GM23338 (cell line): ENCODE measurements around the gene MYO1F. TPM values are rescaled to one million over a fixed set of nuclear protein-coding genes. Genes with fewer than 3 reads are reported as not detected.

Source experiments
- ATAC-seq: fragments of 200-7000 bp; cut with Tn5 transposase; 3 replicates; pipeline ENCODE4 v1.9.1; 2020
- DNase-seq: peaks from one replicate; pipeline ENCODE4 v3.0.0-alpha.2; 2015; ENCODE audit warnings: low spot score
- H2AFZ ChIP-seq: fragments of 200-600 bp; sonication (generic); 2 replicates; pipeline ENCODE4 v1.8.0; 2016; ENCODE audit warnings: antibody characterized with exemption, mild to moderate bottlenecking, moderate library complexity
- H3F3A ChIP-seq: fragments of 200-600 bp; sonication (generic); replicated peaks from 2 replicates; pipeline ENCODE4 v1.8.0; 2017; ENCODE audit warnings: antibody characterized with exemption, mixed run types, low read depth
- H3K27ac ChIP-seq: fragments of 200-600 bp; sonication (generic); 2 replicates; pipeline ENCODE4 v1.6.1; 2016; ENCODE audit warnings: low read depth
- H3K27me3 ChIP-seq: fragments of 200-600 bp; sonication (generic); 2 replicates; pipeline ENCODE4 v1.8.0; 2016; ENCODE audit warnings: mild to moderate bottlenecking, mixed run types, moderate library complexity; ENCODE audit not compliant: insufficient read depth
- H3K36me3 ChIP-seq: fragments of 200-600 bp; sonication (generic); 2 replicates; pipeline ENCODE4 v1.8.0; 2016; ENCODE audit warnings: mild to moderate bottlenecking; ENCODE audit not compliant: insufficient read depth
- H3K4me1 ChIP-seq: fragments of 200-600 bp; sonication (generic); 2 replicates; pipeline ENCODE4 v1.8.0; 2016; ENCODE audit warnings: mild to moderate bottlenecking, moderate library complexity; ENCODE audit not compliant: insufficient read depth
- H3K4me2 ChIP-seq: fragments of 200-600 bp; sonication (generic); 2 replicates; pipeline ENCODE4 v1.7.1; 2017; ENCODE audit warnings: mixed run types
- H3K4me3 ChIP-seq: fragments of 200-600 bp; sonication (generic); 2 replicates; pipeline ENCODE4 v1.6.1; 2016; ENCODE audit warnings: mixed run types
- H3K79me2 ChIP-seq: fragments of 200-600 bp; sonication (generic); replicated peaks from 2 replicates; pipeline ENCODE4 v1.8.0; 2017; ENCODE audit warnings: mild to moderate bottlenecking; ENCODE audit not compliant: insufficient read depth
- H3K9me2 ChIP-seq: fragments of 200-600 bp; sonication (generic); 2 replicates; pipeline ENCODE4 v1.8.0; 2017; ENCODE audit not compliant: insufficient read depth
- H4K20me1 ChIP-seq: fragments of 200-600 bp; sonication (generic); replicated peaks from 2 replicates; pipeline ENCODE4 v1.8.0; 2017; ENCODE audit warnings: mild to moderate bottlenecking; ENCODE audit not compliant: insufficient read depth
- H3K27ac Mint-ChIP-seq: 2 replicates; pipeline ENCODE4 v1.8.0; 2020; ENCODE audit warnings: inconsistent platforms, mild to moderate bottlenecking, moderate library complexity, mixed read lengths
- H3K27me3 Mint-ChIP-seq: 3 replicates; pipeline ENCODE4 v1.8.0; 2022; ENCODE audit warnings: low read depth, mild to moderate bottlenecking, moderate library complexity, mixed read lengths, inconsistent platforms; ENCODE audit not compliant: insufficient read depth, poor library complexity
- H3K36me3 Mint-ChIP-seq: 3 replicates; pipeline ENCODE4 v1.8.0; 2021; ENCODE audit warnings: low read depth, mild to moderate bottlenecking, inconsistent platforms, moderate library complexity, mixed read lengths
- H3K4me1 Mint-ChIP-seq: 3 replicates; pipeline ENCODE4 v1.8.0; 2020; ENCODE audit warnings: mild to moderate bottlenecking, inconsistent platforms, mixed read lengths
- H3K4me3 Mint-ChIP-seq: 3 replicates; pipeline ENCODE4 v1.8.0; 2021; ENCODE audit warnings: moderate library complexity, mild to moderate bottlenecking, inconsistent platforms, mixed read lengths
- H3K9me3 Mint-ChIP-seq: 3 replicates; pipeline ENCODE4 v1.8.0; 2020; ENCODE audit warnings: moderate library complexity, mild to moderate bottlenecking, inconsistent platforms, mixed read lengths
- CREB1 ChIP-seq: fragments of 250-450 bp; sonication (Bioruptor Pico); IDR thresholded peaks from 2 replicates; pipeline ENCODE4 v1.5.0; 2020; ENCODE audit warnings: low read depth, mild to moderate bottlenecking, moderate library complexity
- EZH2 ChIP-seq: fragments of 200-600 bp; sonication (generic); IDR thresholded peaks from one replicate; pipeline ENCODE4 v1.8.0; 2017; ENCODE audit warnings: antibody characterized with exemption, mild to moderate bottlenecking, low read depth; ENCODE audit not compliant: unreplicated experiment
- EZH2phosphoT487 ChIP-seq: fragments of 200-600 bp; sonication (generic); IDR thresholded peaks from one replicate; pipeline ENCODE4 v1.8.1; 2018; ENCODE audit warnings: antibody characterized with exemption; ENCODE audit not compliant: unreplicated experiment
- JUNB ChIP-seq: IDR thresholded peaks from one replicate; pipeline ENCODE4 v1.6.1; 2016; ENCODE audit warnings: antibody characterized with exemption; ENCODE audit not compliant: unreplicated experiment
- NANOG ChIP-seq: IDR thresholded peaks from 2 replicates; pipeline ENCODE4 v1.6.1; 2016; ENCODE audit warnings: antibody characterized with exemption, borderline replicate concordance
- POLR2AphosphoS5 ChIP-seq: IDR thresholded peaks from 2 replicates; pipeline ENCODE4 v1.6.1; 2016; ENCODE audit warnings: antibody characterized with exemption, low read depth
- STAT1 ChIP-seq: IDR thresholded peaks from one replicate; pipeline ENCODE4 v1.6.1; 2016; ENCODE audit warnings: antibody characterized with exemption; ENCODE audit not compliant: unreplicated experiment
- ZNF114 ChIP-seq: fragments of 250-450 bp; sonication (Bioruptor Pico); IDR thresholded peaks from 2 replicates; pipeline ENCODE4 v1.5.0; 2020; ENCODE audit warnings: mild to moderate bottlenecking, moderate library complexity
- ZNF331 ChIP-seq: fragments of 250-450 bp; sonication (Bioruptor Pico); IDR thresholded peaks from 2 replicates; pipeline ENCODE4 v1.5.0; 2020; ENCODE audit warnings: low read depth, mild to moderate bottlenecking, moderate library complexity
- polyA plus RNA-seq: library from polyadenylated mRNA; unstranded; fragments of >200 nt; fragmentation: Nextera tagmentation; extraction: Ambion mirVana; gene quantifications from 2 replicates; pipeline ENCODE4 v1.2.1, GENCODE V29; 2016
- total RNA-seq: library from RNA; depleted of rRNA; stranded (reverse); fragments of >200 nt; shearing (Covaris generic); gene quantifications from 2 replicates; pipeline ENCODE4 v1.2.3, GENCODE V29; 2014
- TF ChIP-seq, protein P1 (sequence below): fragments of 250-450 bp; sonication (Bioruptor Pico); IDR thresholded peaks from 2 replicates; pipeline ENCODE4 v1.5.0; 2020; ENCODE audit warnings: mild to moderate bottlenecking, moderate library complexity
- TF ChIP-seq, protein P2 (sequence below): IDR thresholded peaks from one replicate; pipeline ENCODE4 v1.6.1; 2018; ENCODE audit warnings: antibody characterized with exemption; ENCODE audit not compliant: unreplicated experiment
- TF ChIP-seq, protein P3 (sequence below): IDR thresholded peaks from 2 replicates; pipeline ENCODE4 v1.6.1; 2016; ENCODE audit warnings: antibody characterized with exemption
- TF ChIP-seq, protein P4 (sequence below), 2 experiments: fragments of 200-600 bp in 1 of 2; sonication (generic) in 1 of 2; conservative IDR thresholded peaks; 2 replicates each; pipeline versions ENCODE4 v1.5.1 to v1.6.1; 2016 to 2017; ENCODE audit warnings: antibody characterized with exemption in 2 of 2, low read depth in 2 of 2, mild to moderate bottlenecking in 2 of 2, moderate library complexity in 1 of 2

The MYO1F gene
- total and polyA plus RNA-seq, 2 experiments from 2014 or later = 3.9 to 5.7 TPM

DNA sequence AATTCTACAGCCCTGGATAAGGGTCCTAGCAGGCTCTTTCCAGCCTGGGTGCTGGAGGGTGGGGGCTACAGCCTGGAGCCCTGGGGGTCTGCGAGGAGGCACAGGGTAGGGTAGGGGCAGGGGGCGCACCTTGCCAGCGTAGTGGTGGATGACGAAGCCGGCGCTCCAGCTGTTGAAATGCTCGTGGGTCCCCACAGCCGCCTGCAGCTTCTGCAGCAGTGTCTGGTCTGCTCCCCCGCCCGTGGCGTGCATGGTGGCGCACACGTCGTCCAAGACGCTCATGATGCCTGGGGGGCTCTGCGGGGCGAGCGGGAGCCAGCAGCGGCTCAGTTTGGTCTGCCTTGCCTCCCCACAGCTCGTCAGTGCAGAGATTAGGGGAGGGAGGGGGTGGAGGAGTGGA is 33.1 kb downstream of the MYO1F start (continued):
- TF ChIP-seq, protein P1, sequence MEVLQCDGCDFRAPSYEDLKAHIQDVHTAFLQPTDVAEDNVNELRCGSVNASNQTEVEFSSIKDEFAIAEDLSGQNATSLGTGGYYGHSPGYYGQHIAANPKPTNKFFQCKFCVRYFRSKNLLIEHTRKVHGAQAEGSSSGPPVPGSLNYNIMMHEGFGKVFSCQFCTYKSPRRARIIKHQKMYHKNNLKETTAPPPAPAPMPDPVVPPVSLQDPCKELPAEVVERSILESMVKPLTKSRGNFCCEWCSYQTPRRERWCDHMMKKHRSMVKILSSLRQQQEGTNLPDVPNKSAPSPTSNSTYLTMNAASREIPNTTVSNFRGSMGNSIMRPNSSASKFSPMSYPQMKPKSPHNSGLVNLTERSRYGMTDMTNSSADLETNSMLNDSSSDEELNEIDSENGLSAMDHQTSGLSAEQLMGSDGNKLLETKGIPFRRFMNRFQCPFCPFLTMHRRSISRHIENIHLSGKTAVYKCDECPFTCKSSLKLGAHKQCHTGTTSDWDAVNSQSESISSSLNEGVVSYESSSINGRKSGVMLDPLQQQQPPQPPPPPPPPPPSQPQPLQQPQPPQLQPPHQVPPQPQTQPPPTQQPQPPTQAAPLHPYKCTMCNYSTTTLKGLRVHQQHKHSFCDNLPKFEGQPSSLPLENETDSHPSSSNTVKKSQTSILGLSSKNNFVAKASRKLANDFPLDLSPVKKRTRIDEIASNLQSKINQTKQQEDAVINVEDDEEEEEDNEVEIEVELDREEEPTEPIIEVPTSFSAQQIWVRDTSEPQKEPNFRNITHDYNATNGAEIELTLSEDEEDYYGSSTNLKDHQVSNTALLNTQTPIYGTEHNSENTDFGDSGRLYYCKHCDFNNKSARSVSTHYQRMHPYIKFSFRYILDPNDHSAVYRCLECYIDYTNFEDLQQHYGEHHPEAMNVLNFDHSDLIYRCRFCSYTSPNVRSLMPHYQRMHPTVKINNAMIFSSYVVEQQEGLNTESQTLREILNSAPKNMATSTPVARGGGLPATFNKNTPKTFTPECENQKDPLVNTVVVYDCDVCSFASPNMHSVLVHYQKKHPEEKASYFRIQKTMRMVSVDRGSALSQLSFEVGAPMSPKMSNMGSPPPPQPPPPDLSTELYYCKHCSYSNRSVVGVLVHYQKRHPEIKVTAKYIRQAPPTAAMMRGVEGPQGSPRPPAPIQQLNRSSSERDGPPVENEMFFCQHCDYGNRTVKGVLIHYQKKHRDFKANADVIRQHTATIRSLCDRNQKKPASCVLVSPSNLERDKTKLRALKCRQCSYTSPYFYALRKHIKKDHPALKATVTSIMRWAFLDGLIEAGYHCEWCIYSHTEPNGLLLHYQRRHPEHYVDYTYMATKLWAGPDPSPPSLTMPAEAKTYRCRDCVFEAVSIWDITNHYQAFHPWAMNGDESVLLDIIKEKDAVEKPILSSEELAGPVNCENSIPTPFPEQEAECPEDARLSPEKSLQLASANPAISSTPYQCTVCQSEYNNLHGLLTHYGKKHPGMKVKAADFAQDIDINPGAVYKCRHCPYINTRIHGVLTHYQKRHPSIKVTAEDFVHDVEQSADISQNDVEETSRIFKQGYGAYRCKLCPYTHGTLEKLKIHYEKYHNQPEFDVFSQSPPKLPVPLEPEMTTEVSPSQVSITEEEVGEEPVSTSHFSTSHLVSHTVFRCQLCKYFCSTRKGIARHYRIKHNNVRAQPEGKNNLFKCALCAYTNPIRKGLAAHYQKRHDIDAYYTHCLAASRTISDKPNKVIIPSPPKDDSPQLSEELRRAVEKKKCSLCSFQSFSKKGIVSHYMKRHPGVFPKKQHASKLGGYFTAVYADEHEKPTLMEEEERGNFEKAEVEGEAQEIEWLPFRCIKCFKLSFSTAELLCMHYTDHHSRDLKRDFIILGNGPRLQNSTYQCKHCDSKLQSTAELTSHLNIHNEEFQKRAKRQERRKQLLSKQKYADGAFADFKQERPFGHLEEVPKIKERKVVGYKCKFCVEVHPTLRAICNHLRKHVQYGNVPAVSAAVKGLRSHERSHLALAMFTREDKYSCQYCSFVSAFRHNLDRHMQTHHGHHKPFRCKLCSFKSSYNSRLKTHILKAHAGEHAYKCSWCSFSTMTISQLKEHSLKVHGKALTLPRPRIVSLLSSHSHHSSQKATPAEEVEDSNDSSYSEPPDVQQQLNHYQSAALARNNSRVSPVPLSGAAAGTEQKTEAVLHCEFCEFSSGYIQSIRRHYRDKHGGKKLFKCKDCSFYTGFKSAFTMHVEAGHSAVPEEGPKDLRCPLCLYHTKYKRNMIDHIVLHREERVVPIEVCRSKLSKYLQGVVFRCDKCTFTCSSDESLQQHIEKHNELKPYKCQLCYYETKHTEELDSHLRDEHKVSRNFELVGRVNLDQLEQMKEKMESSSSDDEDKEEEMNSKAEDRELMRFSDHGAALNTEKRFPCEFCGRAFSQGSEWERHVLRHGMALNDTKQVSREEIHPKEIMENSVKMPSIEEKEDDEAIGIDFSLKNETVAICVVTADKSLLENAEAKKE (CRISPR knock-in tag) = no peak

DNA sequence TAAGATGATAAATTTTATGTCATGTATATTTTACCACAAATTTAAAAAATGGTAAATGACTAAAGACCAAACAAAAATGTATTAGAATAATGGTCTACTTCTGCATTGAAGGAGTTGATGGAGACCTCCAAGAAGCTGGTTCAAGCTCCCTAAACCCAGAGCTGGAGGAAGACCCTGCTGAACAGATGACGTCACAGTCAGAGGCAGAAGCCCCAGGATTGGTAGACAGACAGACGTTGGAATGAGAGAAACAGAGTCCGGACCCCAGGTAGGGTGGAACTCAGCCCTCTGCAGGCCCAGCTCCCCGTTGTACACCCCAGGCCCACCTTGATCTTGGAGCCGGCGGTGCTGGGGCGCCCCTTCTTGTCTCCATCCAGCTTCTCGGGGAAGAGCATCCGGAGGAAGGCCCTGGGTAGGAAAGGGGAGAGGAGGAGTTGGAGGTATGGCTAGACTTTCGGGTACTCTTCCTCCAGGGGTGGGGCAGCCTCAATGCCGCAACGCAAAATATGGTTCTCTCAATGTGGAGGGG is 37.6 kb downstream of the MYO1F start:
- H3K36me3 Mint-ChIP-seq = no peaks in the 10 kb centered on the region
- H3K27me3 Mint-ChIP-seq = peaks cover 4% of the 10 kb centered on the region
- no peak overlapping the region for H2AFZ ChIP-seq
- H3K4me2 ChIP-seq = no peak overlapping the region
- H3K9me3 Mint-ChIP-seq = no peaks in the 10 kb centered on the region
- no peaks in the 10 kb centered on the region for H3K79me2 ChIP-seq
- no peaks in the 10 kb centered on the region for H3K9me2 ChIP-seq
- no peaks in the 10 kb centered on the region; the same call in 1 of the 2 replicates for H4K20me1 ChIP-seq
- DNase-seq (no peak), ATAC-seq (no peak)
- no peak overlapping the region for H3K27ac Mint-ChIP-seq
- H3K4me1 ChIP-seq = peaks cover 3% of the 10 kb centered on the region; the same call in 1 of the 2 replicates
- no peaks in the 10 kb centered on the region for H3K4me1 Mint-ChIP-seq
- H3K27me3 ChIP-seq = no peaks in the 10 kb centered on the region
- no peaks in the 10 kb centered on the region for H3K36me3 ChIP-seq
- H3K4me3 ChIP-seq = no peak overlapping the region
- H3F3A ChIP-seq = no peaks in the 10 kb centered on the region
- no peak overlapping the region for H3K4me3 Mint-ChIP-seq
- no peak overlapping the region for H3K27ac ChIP-seq
- TF ChIP-seq STAT1 (no peak), EZH2phosphoT487 (no peak), CREB1 (no peak), JUNB (no peak), NANOG (no peak), POLR2AphosphoS5 (no peak), ZNF114 (CRISPR knock-in tag) (no peak), ZNF331 (CRISPR knock-in tag) (no peak), EZH2 (no peak)
- TF ChIP-seq, protein P2, sequence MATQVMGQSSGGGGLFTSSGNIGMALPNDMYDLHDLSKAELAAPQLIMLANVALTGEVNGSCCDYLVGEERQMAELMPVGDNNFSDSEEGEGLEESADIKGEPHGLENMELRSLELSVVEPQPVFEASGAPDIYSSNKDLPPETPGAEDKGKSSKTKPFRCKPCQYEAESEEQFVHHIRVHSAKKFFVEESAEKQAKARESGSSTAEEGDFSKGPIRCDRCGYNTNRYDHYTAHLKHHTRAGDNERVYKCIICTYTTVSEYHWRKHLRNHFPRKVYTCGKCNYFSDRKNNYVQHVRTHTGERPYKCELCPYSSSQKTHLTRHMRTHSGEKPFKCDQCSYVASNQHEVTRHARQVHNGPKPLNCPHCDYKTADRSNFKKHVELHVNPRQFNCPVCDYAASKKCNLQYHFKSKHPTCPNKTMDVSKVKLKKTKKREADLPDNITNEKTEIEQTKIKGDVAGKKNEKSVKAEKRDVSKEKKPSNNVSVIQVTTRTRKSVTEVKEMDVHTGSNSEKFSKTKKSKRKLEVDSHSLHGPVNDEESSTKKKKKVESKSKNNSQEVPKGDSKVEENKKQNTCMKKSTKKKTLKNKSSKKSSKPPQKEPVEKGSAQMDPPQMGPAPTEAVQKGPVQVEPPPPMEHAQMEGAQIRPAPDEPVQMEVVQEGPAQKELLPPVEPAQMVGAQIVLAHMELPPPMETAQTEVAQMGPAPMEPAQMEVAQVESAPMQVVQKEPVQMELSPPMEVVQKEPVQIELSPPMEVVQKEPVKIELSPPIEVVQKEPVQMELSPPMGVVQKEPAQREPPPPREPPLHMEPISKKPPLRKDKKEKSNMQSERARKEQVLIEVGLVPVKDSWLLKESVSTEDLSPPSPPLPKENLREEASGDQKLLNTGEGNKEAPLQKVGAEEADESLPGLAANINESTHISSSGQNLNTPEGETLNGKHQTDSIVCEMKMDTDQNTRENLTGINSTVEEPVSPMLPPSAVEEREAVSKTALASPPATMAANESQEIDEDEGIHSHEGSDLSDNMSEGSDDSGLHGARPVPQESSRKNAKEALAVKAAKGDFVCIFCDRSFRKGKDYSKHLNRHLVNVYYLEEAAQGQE = no peak
- TF ChIP-seq, protein P3, sequence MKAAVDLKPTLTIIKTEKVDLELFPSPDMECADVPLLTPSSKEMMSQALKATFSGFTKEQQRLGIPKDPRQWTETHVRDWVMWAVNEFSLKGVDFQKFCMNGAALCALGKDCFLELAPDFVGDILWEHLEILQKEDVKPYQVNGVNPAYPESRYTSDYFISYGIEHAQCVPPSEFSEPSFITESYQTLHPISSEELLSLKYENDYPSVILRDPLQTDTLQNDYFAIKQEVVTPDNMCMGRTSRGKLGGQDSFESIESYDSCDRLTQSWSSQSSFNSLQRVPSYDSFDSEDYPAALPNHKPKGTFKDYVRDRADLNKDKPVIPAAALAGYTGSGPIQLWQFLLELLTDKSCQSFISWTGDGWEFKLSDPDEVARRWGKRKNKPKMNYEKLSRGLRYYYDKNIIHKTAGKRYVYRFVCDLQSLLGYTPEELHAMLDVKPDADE = no peak
- TF ChIP-seq, protein P4, sequence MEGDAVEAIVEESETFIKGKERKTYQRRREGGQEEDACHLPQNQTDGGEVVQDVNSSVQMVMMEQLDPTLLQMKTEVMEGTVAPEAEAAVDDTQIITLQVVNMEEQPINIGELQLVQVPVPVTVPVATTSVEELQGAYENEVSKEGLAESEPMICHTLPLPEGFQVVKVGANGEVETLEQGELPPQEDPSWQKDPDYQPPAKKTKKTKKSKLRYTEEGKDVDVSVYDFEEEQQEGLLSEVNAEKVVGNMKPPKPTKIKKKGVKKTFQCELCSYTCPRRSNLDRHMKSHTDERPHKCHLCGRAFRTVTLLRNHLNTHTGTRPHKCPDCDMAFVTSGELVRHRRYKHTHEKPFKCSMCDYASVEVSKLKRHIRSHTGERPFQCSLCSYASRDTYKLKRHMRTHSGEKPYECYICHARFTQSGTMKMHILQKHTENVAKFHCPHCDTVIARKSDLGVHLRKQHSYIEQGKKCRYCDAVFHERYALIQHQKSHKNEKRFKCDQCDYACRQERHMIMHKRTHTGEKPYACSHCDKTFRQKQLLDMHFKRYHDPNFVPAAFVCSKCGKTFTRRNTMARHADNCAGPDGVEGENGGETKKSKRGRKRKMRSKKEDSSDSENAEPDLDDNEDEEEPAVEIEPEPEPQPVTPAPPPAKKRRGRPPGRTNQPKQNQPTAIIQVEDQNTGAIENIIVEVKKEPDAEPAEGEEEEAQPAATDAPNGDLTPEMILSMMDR (conservative IDR thresholded peaks at IDR 0.05; ENCODE audit: low read depth in 2 of 2) = no peak
